ENCODE data around the gene OR6S1. TPM values are rescaled to one million over a fixed set of nuclear protein-coding genes. Genes with fewer than 3 reads are reported as not detected.
A peak's percentile ranks its signal among the peaks of the same experiment; 100 is the strongest.
"Not testable (repeated sequence)": the region's sequence is repeated elsewhere in the genome, so short reads cannot be mapped to it uniquely, and the experiment has no call there.

OR6S1 gene
- polyA plus RNA-seq, 10 donors, result not detected

- DNase-seq, result peak; percentile 41 to 62 (median 60)
Measured at GRCh38 chr14:20631880-20632389, 9.6 kb downstream of the OR6S1 start.

GRCh38 chr14:20631023-20631879, 10.2 kb downstream of the OR6S1 start:
- no peak for DNase-seq

GRCh38 chr14:20630340-20631022, 11.0 kb downstream of the OR6S1 start:
- peak in 2 of 3 donors; percentile 26 to 58 for DNase-seq

- DNase-seq, result no peak
Measured at GRCh38 chr14:20628063-20628854, 13.2 kb downstream of the OR6S1 start.

- DNase-seq, result no peak
Measured at GRCh38 chr14:20627346-20628027, 14.0 kb downstream of the OR6S1 start.

GRCh38 chr14:20626274-20626673, 15.2 kb downstream of the OR6S1 start:
- DNase-seq, result no peak

- DNase-seq, result peak in 1 of 3 donors; percentile 32
Measured at GRCh38 chr14:20624495-20625070, 16.9 kb downstream of the OR6S1 start.

GRCh38 chr14:20623798-20624197, 17.7 kb downstream of the OR6S1 start:
- no peak for DNase-seq

- DNase-seq, result no peak
Measured at GRCh38 chr14:20622816-20623291, 18.6 kb downstream of the OR6S1 start.

GRCh38 chr14:20620798-20621478, 20.6 kb downstream of the OR6S1 start:
- no peak for DNase-seq

GRCh38 chr14:20619688-20620087, 21.8 kb downstream of the OR6S1 start:
- not testable (repeated sequence) for DNase-seq

- no peak for DNase-seq
Measured at GRCh38 chr14:20618271-20618749, 23.2 kb downstream of the OR6S1 start.

GRCh38 chr14:20617138-20618003, 24.1 kb downstream of the OR6S1 start:
- no peak for DNase-seq

- no peak for DNase-seq
Measured at GRCh38 chr14:20615996-20616395, 25.5 kb downstream of the OR6S1 start.

- no peak for DNase-seq
Measured at GRCh38 chr14:20614038-20614840, 27.3 kb downstream of the OR6S1 start.

GRCh38 chr14:20613094-20614037, 28.1 kb downstream of the OR6S1 start:
- peak; percentile 89 to 97 (median 96) for DNase-seq

GRCh38 chr14:20612403-20612802, 29.1 kb downstream of the OR6S1 start:
- DNase-seq, result no peak

Data from muscle of back (tissue), 11 donors.